GM19463 (cell line): ENCODE measurements around the gene ASXL2.
"Not testable (repeated sequence)": the region's sequence is repeated elsewhere in the genome, so short reads cannot be mapped to it uniquely, and the experiment has no call there.

ENCODE experiments used
- ATAC-seq: cut with Tn5 transposase; IDR thresholded peaks from one replicate; pipeline ENCODE4 v1.9.1; 2021; ENCODE audit warnings: mild to moderate bottlenecking, moderate library complexity; ENCODE audit not compliant: unreplicated experiment

The ASXL2 gene

DNA sequence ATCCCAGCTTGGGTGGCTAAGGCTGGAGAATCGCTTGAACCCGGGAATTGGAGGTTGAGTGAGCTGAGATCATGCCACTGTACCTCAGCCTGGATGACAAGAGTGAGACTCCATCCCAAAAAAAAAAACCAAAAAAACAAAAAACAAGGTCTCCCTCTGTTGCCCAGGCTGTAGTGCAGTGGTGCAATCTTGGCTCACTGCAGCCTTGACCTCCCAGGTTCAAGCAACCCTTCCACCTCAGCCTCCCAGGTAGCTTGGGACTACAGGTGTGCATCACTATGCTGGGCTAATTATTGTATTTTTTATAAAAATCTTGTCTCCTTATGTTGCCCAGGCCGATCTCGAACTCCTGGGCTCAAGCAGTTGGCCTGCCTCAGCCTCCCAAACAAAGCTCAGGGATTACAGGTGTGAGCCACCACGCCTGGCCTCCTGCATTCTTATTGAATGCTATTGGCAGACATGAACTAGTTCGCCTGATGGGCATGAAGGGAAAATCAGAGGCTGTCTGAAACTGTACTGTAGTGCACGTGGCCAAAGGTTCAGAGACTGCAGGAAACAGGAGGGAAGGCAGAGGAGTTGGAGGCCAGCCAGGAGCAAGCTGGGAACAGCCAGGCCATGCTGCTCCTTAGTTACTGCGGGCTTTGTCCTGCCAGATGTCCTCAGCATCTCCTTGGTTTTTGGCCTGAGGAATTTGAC lies 16.0 kb upstream of the ASXL2 start:
- no peak for ATAC-seq

DNA sequence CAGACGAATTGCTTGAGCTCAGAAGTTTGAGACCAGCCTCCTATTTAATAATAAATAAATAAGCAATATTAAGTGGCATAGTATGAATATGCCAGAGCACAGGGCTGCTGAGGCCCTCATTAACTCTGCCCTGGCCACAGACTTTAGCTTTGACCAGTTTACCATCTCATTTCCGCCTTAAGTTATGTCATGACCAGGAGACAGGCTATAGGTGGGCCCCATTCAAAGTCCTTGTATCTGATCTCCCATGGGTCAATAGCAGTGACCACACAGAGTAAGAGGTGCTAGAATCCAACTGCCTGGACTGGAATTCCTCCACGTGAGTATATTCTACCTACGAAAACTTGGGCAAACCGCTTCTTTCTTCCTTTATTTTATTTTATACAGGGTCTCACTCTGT lies 13.4 kb upstream of the ASXL2 start:
- ATAC-seq, result no peak

DNA sequence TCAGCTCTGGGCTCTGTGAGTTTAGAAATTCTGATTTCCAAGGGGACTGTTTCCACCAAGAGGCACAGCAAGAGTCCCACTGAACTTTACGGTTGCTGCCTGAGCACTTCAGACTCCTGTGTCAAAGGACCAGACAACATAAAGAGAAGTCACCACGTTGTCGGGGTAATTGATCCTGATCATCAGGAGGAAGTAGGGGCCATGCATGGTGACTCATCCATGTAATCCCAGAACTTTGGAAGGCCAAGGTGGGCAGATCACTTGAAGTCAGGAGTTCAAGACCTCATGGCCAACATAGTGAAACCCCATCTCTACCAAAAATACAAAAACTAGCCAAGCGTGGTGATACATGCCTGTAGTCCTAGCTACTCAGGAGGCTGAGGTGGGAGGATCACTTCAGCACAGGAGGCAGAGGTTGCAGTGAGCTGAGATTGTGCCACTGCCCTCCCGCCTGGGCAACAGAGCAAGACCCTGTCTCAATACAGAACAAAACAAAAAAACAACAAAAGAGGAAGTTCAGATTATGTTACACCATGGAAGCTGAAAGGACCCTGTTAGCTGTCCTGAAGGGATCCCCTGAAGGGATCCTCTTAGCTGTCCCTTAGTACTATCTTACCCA lies 9.4 kb upstream of the ASXL2 start:
- ATAC-seq, result no peak

DNA sequence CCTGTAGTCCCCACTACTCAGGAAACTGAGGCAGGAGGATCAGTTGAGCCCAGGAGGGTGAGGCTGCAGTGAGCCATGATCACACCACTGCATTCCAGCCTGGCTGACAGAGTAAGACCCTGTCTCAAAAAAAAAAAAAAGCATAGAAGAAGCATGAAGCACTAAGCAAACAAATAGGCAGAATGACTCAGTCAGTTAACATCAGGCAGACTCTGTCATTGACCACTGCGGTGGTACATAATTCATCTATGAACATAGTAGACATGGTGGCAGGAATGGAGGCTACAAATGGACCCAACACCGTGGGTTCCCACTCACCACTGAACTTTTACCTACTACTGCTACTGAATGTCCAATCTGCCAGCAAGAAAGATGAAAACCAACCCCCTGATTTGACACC lies 7.6 kb upstream of the ASXL2 start:
- ATAC-seq, result no peak

DNA sequence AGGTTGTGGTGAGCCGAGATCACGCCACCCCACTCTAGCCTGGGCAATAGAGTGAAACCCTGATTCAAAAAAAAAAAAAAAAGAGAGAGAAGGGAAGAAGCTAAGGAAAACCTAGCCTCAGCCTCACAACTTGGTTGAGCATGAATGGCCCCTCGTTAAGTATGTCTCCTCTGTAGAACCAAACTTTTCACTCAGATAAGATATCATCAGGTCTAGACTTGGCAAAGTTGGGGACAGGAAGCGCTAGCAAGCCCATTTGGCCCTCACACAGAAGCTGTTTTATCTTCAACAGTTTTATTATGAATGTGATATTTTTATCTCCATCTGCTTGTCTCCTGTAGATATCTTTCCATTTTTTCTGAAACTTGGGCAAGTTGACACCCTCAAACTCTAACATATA lies 3.5 kb upstream of the ASXL2 start:
- no peak for ATAC-seq

DNA sequence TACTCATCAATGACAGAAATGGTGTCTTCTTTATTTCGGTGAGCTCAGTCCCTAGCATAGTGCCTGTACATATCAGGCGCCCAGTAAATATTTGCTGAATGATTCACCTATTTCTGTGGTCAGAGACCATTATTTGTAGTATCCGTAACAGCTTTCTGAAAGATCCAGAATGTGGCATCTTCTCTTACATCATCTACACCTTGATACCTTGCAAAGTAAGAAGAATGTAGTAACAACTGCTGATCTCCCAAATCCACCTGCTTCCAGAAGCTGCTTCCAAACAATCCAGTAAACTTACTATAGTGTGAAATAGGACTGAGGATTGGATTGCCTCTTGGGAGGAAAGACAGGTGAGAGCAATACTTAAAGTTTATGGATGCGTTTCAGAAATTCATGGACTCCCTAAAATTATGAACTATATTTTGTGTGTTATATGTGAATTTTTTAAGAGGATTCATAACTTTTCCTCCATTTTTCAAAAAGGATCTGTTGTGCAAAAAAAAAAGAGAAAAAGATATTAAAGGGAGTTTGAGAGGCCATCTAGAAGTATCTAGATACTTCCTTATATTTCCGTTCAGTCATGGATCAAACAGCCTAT lies 945 bp upstream of the ASXL2 start:
- no peak for ATAC-seq

DNA sequence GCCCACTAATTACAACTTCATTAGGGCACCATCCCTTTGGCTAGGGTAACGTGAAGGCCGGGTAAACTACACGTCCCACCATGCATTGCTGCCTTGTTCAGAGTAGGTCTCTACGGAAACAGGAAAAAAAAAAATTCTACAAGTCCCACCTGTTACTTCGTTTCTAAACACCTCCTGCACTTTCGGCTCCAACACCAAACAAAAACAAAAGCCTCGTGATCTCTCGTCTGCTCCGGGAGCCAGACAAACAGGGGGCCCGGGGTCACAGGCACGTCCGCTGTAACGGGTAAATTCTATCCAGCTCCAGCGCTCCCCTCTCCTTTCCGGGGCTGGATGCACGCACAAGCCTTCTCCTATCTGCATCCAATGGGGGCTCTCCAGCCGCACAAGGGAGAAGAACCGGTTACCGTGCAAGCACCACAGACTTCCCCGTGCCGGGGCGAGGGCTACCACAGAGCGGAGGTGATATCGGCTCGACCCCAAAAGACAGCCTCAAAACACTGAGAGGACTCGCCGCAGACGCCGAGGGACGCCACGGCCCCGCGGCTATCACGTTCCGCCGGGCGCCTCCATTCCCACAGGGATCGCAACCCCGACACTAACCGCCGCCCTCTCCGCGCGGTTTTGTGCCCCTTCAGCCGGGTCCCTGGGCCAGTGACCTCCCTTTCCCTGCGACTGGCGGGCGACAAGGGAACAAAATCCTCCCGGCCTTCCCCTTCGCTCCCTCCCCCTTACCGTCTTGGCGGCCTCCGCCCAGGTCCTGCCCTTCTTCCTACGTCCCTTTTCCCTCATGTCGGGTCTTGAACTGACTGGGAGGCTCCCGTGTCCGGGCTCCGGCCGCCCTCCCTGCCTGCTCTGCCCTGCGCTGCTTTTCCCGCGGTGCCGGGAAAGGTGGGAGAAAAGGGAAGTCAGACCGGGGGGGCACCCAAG lies 591 bp downstream of the ASXL2 start:
- peak; percentile 42 for ATAC-seq

DNA sequence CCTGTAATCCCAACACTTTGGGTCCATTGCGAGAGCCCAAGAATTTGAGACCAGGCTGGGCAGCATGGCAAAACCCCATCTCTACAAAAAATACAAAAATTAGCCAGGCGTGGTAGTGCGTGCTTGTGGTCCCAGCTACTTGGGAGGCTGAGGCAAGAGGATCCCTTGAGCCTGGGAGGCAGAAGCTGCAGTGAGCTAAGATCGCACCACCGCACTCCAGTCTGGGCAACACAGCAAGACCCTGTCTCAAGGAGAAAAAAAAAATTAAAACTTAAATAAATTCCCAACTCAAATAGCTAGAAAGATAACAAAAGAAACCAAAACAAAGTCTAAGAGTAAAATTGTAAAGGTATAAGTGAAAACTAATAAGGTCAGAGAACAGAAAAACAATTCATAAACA lies 6.2 kb downstream of the ASXL2 start:
- ATAC-seq, result no peak

DNA sequence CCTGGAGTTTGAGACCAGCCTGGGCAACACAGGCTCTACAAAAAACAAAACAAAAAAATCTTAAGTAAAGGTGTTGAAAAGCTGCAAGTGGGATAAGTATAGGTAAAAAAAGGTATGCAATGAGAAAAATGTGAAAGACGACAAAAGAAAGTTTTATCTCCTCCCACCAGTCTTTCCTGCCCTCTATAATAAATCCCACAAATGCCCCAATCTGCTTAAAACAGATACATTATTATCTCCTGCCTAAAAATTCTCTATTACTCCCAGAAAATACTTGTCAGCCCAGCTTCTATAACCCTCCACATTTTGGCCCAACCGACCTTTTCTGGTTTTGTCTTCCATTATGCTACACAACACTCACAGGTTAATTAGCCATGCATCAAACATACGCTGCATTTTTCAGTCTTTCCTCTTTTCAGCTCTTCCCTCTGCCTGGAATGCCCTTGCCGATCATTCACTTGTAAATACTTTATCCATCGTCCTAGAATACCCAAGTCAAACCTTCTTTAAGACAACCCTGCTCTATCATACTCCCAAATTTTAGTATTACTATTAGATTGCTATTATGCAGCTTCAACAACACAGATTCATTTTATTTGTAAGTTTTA lies 10.8 kb downstream of the ASXL2 start:
- ATAC-seq, result no peak

DNA sequence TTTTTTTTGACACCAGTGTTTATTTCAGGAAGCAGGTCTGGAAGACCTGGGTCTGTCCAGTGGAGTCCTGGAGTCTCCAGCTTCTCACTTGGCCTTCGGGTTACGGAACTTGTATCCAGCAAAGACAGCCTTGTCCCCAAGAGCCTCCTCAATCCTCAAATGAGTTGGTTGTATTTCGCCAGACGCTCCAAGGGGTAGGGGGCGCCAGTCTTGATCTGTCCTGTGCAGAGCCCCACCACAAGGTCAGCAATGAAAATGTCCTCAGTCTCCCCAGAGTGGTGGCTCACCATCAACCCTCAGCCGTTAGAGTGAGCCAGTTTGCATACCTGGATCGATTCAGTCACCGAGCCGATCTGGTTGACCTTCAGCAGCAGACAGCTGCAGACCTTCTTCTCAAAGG lies 21.9 kb downstream of the ASXL2 start:
- no peak for ATAC-seq

DNA sequence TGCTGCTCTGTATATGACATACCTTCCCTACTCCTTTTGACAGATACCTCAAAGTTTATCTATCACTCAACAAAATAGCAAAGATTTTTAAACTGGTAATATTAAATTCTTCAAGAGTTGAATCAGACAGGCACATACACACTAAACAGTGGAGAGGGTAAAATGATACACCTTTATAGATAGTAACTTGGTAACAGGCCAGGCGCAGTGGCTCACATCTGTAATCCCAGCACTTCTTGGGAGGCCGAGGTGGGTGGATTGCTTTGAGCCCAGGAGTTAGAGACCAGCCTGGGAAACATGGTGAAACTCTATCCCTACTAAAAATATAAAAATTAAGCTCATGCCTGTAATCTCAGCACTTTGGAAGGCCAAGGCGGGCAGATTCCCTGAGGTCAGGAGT lies 23.2 kb downstream of the ASXL2 start:
- no peak for ATAC-seq

DNA sequence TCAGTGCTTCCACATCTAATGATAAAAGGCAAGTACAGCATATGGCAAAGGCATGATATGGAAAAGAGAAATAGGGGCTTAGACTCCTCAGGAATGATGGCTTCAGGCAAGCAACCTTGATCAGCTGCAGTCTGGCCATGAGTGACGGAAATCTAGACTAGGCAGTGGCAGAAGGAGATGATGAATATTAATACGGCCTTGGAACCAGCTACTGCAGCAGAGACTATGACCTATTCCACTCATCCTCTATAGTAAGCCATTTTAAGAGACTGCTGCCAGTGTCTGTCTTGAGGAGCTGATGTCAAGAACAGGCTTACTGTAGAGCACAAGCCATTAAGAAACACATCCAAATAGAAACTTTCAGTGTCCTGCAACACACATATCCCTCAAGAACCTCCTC lies 23.7 kb downstream of the ASXL2 start:
- no peak for ATAC-seq

DNA sequence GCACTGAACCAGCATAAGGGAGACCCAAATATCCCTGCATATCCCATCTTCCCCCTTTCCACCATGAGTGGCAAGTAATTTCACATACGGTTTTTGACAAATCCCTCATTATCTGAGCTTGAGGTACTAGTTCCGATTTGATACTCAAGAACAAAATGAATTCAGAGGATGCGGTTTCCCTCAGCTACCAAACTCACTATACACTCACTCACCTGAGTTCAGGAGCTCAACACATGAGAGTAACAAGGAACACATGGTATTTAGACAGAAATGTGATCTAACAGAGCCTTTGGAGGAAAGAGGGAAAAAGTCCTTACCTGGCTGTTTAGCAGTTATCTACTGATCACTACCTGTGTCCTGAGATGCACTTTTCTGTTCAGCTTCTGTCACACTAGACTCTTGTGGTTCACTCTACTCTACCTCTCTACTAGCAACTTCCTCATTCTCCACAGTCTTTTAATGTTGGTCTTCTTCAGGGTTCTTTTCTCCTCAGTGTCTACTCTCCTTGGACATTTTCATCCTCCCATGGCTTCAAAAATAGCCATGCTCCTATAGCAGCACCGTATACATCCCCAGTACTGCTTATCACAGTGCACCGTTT lies 25.1 kb downstream of the ASXL2 start:
- ATAC-seq, result no peak

DNA sequence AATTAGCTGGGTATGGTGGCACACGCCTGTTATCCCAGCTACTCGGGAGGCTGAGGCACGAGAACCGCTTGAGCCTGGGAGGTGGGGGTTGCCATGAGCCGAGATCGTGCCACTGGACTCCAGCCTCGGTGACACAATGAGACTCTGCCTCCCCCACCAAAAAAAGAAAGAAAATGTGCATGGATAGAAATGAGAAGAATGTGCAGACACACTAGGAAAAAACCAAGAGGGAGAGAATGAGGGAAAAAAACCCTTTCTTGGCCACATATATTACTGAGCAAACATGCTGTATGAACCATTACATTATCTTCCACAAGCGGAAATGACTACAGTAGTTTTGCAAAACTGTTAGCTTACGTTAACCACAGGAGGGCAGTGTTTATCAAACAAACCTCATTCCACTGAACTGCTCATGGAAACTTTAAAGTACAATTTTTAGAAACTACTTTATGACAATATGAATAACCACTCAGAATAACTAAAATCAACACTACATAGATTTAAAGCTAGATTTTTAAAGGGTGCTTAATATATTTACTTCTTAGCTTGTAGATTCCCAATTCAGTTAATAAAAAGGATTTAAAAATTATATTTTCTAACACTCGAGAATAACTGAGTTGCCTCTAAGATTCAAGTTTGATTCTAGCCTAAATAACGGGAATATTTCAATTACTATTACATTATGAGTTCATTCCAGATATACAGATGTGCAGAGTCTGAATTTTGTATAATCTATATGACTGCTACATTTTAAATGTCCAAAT lies 26.4 kb downstream of the ASXL2 start:
- ATAC-seq, result no peak

DNA sequence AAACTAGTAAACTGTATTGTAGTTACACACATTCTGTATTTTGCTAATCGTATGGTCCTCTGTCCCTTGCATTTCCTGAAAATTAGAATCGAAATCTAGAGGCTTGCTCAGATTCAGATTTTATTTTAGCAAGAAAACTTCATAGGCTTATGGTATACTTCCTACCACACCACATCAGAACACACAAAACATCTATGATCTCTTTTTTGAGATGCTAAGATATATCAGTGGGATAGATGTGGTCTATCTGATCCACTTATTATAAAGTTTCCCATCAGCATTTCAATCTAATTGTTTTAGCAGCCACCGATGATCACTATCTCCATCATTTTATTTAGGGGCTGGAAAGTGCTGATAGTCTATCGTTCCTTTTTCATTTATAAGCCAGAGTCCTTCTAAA lies 27.9 kb downstream of the ASXL2 start:
- ATAC-seq, result not testable (repeated sequence)

DNA sequence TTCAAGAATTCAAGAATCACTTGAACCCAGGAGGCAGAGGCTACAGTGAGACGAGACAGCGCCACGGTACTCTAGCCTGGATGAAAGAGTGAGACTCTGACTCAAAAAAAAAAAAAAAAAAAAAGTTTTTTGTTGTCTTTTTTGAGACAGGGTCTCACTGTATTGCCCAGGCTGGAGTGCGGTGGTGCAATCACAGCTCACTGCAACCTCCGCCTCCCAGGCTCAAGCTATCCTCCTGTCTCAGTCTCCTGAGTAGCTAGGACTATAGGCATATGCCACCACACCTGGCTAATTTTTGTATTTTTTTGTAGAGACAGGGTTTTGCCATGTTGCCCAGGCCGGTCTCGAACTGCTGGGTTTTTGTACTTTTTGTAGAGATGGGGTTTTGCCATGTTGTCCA lies 28.9 kb downstream of the ASXL2 start:
- ATAC-seq, result not testable (repeated sequence)

DNA sequence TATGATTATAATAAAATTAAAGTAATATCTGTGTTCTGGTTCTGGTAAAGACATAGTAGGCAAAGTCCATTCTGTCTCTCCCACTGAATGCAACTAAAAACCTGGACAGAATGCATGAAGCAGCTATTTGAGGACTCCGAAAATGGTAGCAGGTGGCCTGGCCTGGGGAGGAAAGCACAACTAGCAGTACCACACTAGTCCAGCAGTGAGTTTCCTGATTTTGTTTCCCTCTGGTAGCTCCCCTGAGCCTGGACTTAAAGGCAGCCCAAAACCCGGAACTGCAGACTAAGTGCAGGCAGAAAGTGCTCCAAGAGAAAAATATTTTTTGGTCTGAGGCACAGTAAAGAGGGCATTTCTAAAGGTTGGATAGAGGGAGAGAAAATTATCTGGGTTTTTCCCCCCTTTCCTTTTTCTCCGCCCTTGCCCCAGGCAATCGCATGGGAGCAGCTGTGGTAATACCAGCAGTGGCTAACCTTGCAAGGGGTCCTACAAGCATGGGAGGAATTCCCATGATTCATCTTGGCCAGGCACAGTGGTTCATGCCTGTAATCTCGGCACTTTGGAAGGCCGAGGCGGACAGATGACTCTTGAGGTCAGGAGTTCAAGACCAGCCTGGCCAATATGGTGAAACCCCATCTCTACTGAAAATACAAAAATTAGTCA lies 32.3 kb downstream of the ASXL2 start:
- ATAC-seq, result no peak

DNA sequence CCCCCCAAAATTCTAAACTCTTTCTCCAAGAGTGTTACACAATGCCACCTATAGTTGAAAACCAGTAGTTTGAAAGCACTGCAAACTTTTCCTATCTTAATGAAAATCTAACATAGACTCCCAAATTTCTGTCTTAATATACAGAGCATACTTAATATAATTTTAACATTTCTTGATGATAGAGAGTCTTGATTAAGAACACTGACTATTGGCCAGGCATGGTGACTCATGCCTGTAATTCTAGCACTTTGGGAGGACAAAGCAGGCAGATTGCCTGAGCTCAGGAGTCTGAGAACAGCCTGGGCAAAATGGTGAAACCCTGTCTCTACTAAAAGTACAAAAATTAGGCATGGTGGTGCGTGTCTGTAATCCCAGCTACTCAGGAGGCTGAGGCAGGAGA lies 34.2 kb downstream of the ASXL2 start:
- ATAC-seq, result no peak

DNA sequence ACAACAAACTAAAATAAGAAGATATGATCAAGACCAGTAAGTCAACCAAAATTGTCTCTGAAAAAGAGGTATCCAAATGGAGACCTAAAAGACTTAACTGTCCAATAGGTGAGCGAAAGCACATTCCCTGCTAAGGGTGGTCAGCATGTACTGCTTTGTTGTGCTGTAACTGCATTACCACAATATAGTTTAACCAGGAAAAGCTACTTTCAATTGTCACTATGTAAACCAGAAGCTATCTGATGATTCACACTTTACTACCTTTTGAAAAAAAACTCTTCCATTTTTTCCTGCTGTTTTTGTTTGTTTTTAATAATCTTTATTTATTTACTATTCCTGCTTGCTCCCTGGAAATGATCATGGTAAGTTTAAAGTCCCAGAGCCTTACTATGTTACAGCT lies 36.1 kb downstream of the ASXL2 start:
- no peak for ATAC-seq
